Skin of body (tissue), 2 donors: ENCODE measurements around the gene TNFAIP8L3. TPM values are rescaled to one million over a fixed set of nuclear protein-coding genes. Genes with fewer than 3 reads are reported as not detected.
"Not testable (repeated sequence)": the region's sequence is repeated elsewhere in the genome, so short reads cannot be mapped to it uniquely, and the experiment has no call there.

Experiments used
- DNase-seq: peaks from one replicate; lab custom pipeline; 2025; lab: John Stamatoyannopoulos, UW
- total RNA-seq: library from RNA; depleted of rRNA; stranded (reverse); fragments of >200 nt; gene quantifications from one replicate; pipeline ENCODE4 v1.2.3, GENCODE V29; 2014

TNFAIP8L3 gene
- total RNA-seq = 5.8 TPM

GRCh38 chr15:51094606-51095569 lies at the start of gene TNFAIP8L3:
Gene TNFAIP8L3 (minus strand): TSS chr15:51094906. CDS start chr15:51094595, 311 bp downstream.
- DNase-seq = no peak

GRCh38 chr15:51144021-51144532 lies 49.4 kb upstream of the TNFAIP8L3 start:
- no peak for DNase-seq

GRCh38 chr15:51140347-51140746 lies 45.6 kb upstream of the TNFAIP8L3 start:
- DNase-seq = not testable (repeated sequence)

- no peak for DNase-seq
Measured at GRCh38 chr15:51139091-51139490, 44.4 kb upstream of the TNFAIP8L3 start.

GRCh38 chr15:51137880-51138430 lies 43.2 kb upstream of the TNFAIP8L3 start:
- no peak for DNase-seq

- no peak for DNase-seq
Measured at GRCh38 chr15:51137024-51137423, 42.3 kb upstream of the TNFAIP8L3 start.

- DNase-seq = no peak
Measured at GRCh38 chr15:51135276-51135675, 40.6 kb upstream of the TNFAIP8L3 start.

GRCh38 chr15:51134416-51135199 lies 39.9 kb upstream of the TNFAIP8L3 start:
- no peak for DNase-seq

- peak; percentile 20 for DNase-seq
Measured at GRCh38 chr15:51133140-51133765, 38.5 kb upstream of the TNFAIP8L3 start.

GRCh38 chr15:51132384-51133139 lies 37.9 kb upstream of the TNFAIP8L3 start:
- DNase-seq = no peak

- no peak for DNase-seq
Measured at GRCh38 chr15:51131596-51132290, 37.0 kb upstream of the TNFAIP8L3 start.

GRCh38 chr15:51130344-51130743 lies 35.6 kb upstream of the TNFAIP8L3 start:
- DNase-seq = no peak

GRCh38 chr15:51129535-51130188 lies 35.0 kb upstream of the TNFAIP8L3 start:
- peak; percentile 57 for DNase-seq

GRCh38 chr15:51128701-51129100 lies 34.0 kb upstream of the TNFAIP8L3 start:
- peak; percentile 28 for DNase-seq

- no peak for DNase-seq
Measured at GRCh38 chr15:51126842-51127241, 32.1 kb upstream of the TNFAIP8L3 start.

- not testable (repeated sequence) for DNase-seq
Measured at GRCh38 chr15:51123002-51123401, 28.3 kb upstream of the TNFAIP8L3 start.

- no peak for DNase-seq
Measured at GRCh38 chr15:51121631-51122225, 27.0 kb upstream of the TNFAIP8L3 start.

GRCh38 chr15:51121118-51121517 lies 26.4 kb upstream of the TNFAIP8L3 start:
- DNase-seq = no peak

- no peak for DNase-seq
Measured at GRCh38 chr15:51119120-51119519, 24.4 kb upstream of the TNFAIP8L3 start.
